Neuronal stem cell (in vitro differentiated cells): ENCODE data around the gene KIF1C.
A peak's percentile ranks its signal among the peaks of the same experiment; 100 is the strongest.

ENCODE experiments used
- DNase-seq: peaks from one replicate; pipeline ENCODE4 v3.0.0-alpha.2; 2013; ENCODE audit warnings: low spot score
- H2AFZ ChIP-seq: one replicate; pipeline ENCODE4 v1.6.1; 2013; ENCODE audit warnings: mild to moderate bottlenecking, low read length, inconsistent platforms
- H2AK5ac ChIP-seq: 2 replicates; pipeline ENCODE4 v1.6.1; 2013; ENCODE audit warnings: low read depth, mild to moderate bottlenecking, inconsistent platforms, low read length, moderate library complexity, mixed read lengths
- H2BK120ac ChIP-seq: 2 replicates; pipeline ENCODE4 v1.6.1; 2013; ENCODE audit warnings: low read depth, mild to moderate bottlenecking, inconsistent platforms, low read length, moderate library complexity, mixed read lengths
- H2BK12ac ChIP-seq: one replicate; pipeline ENCODE4 v1.6.1; 2013; ENCODE audit warnings: low read length, inconsistent platforms
- H2BK15ac ChIP-seq: 2 replicates; pipeline ENCODE4 v1.6.1; 2013; ENCODE audit warnings: mild to moderate bottlenecking, low read length, inconsistent platforms, mixed read lengths
- H2BK5ac ChIP-seq: one replicate; pipeline ENCODE4 v1.6.1; 2013; ENCODE audit warnings: inconsistent platforms, mild to moderate bottlenecking, low read length, moderate library complexity
- H3K14ac ChIP-seq: one replicate; pipeline ENCODE4 v1.6.1; 2013; ENCODE audit warnings: low read length, inconsistent platforms
- H3K18ac ChIP-seq: 2 replicates; pipeline ENCODE4 v1.6.1; 2013; ENCODE audit warnings: low read length, inconsistent platforms
- H3K23ac ChIP-seq: 2 replicates; pipeline ENCODE4 v1.6.1; 2013; ENCODE audit warnings: low read depth, mild to moderate bottlenecking, mixed read lengths, low read length, inconsistent platforms; ENCODE audit not compliant: poor library complexity
- H3K27ac ChIP-seq: replicated peaks from 3 replicates; pipeline ENCODE4 v1.5.1; 2013; ENCODE audit warnings: low read length, inconsistent platforms
- H3K27me3 ChIP-seq, 3 experiments: 2 replicates each; pipeline ENCODE4 v1.6.1; 2013; ENCODE audit warnings: low read length in 3 of 3, mild to moderate bottlenecking in 2 of 3, inconsistent platforms in 1 of 3, low read depth in 1 of 3, mixed read lengths in 1 of 3, moderate library complexity in 1 of 3; ENCODE audit not compliant: control insufficient read depth in 3 of 3, insufficient read depth in 3 of 3
- H3K36me3 ChIP-seq, 2 donors: replicated peaks in 1 of 2; 2 replicates each; pipeline ENCODE4 v1.6.1; 2013; ENCODE audit warnings: low read length in 2 of 2; ENCODE audit not compliant: control insufficient read depth in 2 of 2, insufficient read depth in 2 of 2
- H3K4ac ChIP-seq: 2 replicates; pipeline ENCODE4 v1.6.1; 2013; ENCODE audit warnings: inconsistent platforms, mild to moderate bottlenecking, low read length, moderate library complexity
- H3K4me1 ChIP-seq, 2 donors: 1 replicate in 1 of 2; 2 replicates in 1 of 2; pipeline ENCODE4 v1.6.1; 2013; ENCODE audit warnings: low read length in 2 of 2, low read depth in 1 of 2; ENCODE audit not compliant: control insufficient read depth in 2 of 2, insufficient read depth in 1 of 2
- H3K4me2 ChIP-seq: one replicate; pipeline ENCODE4 v1.6.1; 2013; ENCODE audit warnings: mild to moderate bottlenecking, low read length, inconsistent platforms; ENCODE audit not compliant: insufficient read depth, poor library complexity, severe bottlenecking
- H3K4me3 ChIP-seq, 2 donors: 2 replicates each; pipeline ENCODE4 v1.5.1; 2013; ENCODE audit warnings: low read length in 2 of 2, mild to moderate bottlenecking in 2 of 2, inconsistent platforms in 1 of 2, moderate library complexity in 1 of 2
- H3K79me1 ChIP-seq: one replicate; pipeline ENCODE4 v1.6.1; 2013; ENCODE audit warnings: low read depth, mild to moderate bottlenecking, inconsistent platforms, low read length, moderate library complexity
- H3K9ac ChIP-seq: one replicate; pipeline ENCODE4 v1.6.1; 2013; ENCODE audit warnings: mild to moderate bottlenecking, low read depth, low read length, inconsistent platforms; ENCODE audit not compliant: poor library complexity
- H3K9me3 ChIP-seq, 2 donors: replicated peaks in 1 of 2; 2 replicates each; pipeline versions ENCODE3 to v1.6.1; 2013; ENCODE audit warnings: low read length in 2 of 2, mild to moderate bottlenecking in 2 of 2, inconsistent platforms in 1 of 2, low read depth in 1 of 2, mixed read lengths in 1 of 2, moderate library complexity in 1 of 2; ENCODE audit not compliant: control insufficient read depth in 2 of 2, insufficient read depth in 1 of 2
- H4K8ac ChIP-seq: one replicate; pipeline ENCODE4 v1.6.1; 2013; ENCODE audit warnings: low read depth, mild to moderate bottlenecking, inconsistent platforms, low read length, moderate library complexity
- H4K91ac ChIP-seq: one replicate; pipeline ENCODE4 v1.6.1; 2013; ENCODE audit warnings: low read length, low read depth, mild to moderate bottlenecking, inconsistent platforms; ENCODE audit not compliant: poor library complexity
- WGBS, 2 donors: extraction: QIAGEN DNeasy Blood & Tissue Kit; methylation state at CpG; one replicate each; pipeline ENCODE4 v1.1.7; 2013; ENCODE audit warnings: missing lambda C conversion rate in 2 of 2, mixed read lengths in 1 of 2; ENCODE audit not compliant: insufficient read length in 2 of 2, insufficient replicate concordance in 1 of 2; ENCODE audit errors: extremely low coverage in 2 of 2; 5-methylcytosine and 5-hydroxymethylcytosine counted together

The KIF1C gene

DNA sequence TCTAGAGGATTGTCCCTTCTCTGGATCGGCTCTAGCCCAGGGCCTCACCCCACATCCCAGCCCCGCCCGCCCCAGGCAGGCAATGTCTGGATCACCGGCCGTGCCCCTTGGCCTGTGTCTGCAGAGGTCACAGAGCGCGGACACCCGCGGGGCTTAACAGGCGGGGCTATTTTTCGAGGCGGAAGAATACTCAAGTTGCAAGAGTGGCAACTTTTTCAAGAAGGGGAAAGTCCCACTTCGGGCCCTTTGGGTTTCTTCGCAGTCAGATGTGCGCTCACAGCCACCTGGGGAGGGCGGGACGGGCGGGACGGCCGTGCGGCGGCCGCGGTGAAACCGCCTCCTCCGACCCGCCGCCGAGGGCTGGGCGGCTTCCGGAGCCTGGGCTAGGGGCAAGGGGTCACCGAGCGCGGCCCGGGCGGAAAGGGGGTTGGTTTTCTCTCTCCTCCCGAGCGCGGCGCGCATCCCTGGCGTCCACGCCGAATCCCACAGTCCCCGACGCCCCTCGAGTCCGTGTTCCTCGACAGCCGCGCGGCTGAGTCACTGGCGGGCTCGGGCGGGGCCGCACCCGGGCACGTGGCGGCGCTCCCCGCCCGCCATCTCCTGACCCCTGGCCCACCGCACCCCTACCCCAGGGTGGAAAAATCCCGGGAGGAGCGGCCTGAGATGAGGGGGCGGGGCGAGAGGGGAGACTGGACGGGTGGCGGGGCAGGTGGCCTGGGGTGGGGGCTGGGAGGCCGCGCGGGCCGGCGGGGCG lies 48.3 kb upstream of the KIF1C start:
- Histone ChIP-seq H3K4me1 (peaks cover 18 to 22% of the 10 kb centered on the region in 2 donors), H3K14ac (no peak overlapping the region), H2BK5ac (peak overlapping the region; percentile 100), H3K4ac (peak overlapping the region; percentile 97), H2BK12ac (no peak overlapping the region), H3K36me3 (peaks cover 18 to 26% of the 10 kb centered on the region in 2 donors), H3K4me3 (peak overlapping the region; percentile 84 to 100), H3K27me3 (no peaks in the 10 kb centered on the region), H2BK15ac (peak overlapping the region; percentile 62), H3K79me1 (peaks cover 6% of the 10 kb centered on the region), H2AK5ac (peak overlapping the region; percentile 88), H4K91ac (peak overlapping the region; percentile 61), H2BK120ac (no peak overlapping the region), H2AFZ (peak overlapping the region; percentile 91), H3K18ac (peak overlapping the region; percentile 98), H3K27ac (peak overlapping the region; percentile 100), H4K8ac (no peak overlapping the region), H3K4me2 (peak overlapping the region; percentile 95), H3K23ac (peak overlapping the region; percentile 97), H3K9ac (peak overlapping the region; percentile 83), H3K9me3 (no peaks in the 10 kb centered on the region)
- no CpG with 5 or more reads among the region's 75 CpGs for WGBS, 2 donors
- peak; percentile 87 for DNase-seq

DNA sequence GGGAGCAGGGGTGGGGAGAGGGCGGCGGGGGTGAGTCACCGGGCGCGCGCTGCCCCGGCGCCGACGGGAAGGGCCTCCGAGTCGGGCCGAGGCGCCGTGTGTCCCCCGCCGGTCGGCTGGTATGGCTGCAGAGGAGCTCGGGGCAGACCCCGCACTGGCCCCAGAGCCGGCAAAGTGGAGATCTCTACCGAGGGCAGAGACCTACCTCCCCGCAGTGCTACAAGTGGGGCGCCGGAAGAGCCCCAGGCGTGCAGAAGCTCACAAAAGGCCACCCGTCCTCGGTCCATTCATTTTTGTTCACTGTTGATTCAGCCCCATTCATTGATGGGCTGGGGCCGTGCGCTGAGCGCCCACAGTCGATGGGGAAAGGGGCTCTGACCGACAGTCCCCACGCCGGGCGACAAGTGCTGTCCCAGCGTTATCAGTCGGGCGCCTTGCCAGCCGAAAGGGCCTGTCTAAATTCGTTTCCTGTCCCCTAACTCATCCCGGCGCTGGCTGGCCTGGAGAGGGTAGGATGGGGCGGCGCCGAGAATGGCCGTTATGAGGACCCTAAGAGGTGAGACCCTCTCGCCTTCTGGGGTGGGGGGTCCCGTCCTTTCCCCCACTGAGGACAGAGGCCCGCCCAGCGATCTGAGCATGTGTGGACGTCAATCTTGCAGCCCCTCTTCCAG lies 47.5 kb upstream of the KIF1C start:
- peak overlapping the region; percentile 100 for H3K18ac ChIP-seq
- H2BK5ac ChIP-seq, result peak overlapping the region; percentile 100
- DNase-seq, result no peak
- H3K9me3 ChIP-seq, result no peaks in the 10 kb centered on the region
- H3K36me3 ChIP-seq, result peaks cover 12 to 19% of the 10 kb centered on the region in 2 donors
- H3K4me3 ChIP-seq, result peak overlapping the region; percentile 80 to 100
- H3K23ac ChIP-seq, result peak overlapping the region; percentile 86
- H3K27ac ChIP-seq, result peak overlapping the region; percentile 100
- no peaks in the 10 kb centered on the region for H3K27me3 ChIP-seq
- peak overlapping the region; percentile 95 for H2BK120ac ChIP-seq
- peaks cover 5% of the 10 kb centered on the region for H3K79me1 ChIP-seq
- peak overlapping the region; percentile 87 for H3K9ac ChIP-seq
- peak overlapping the region; percentile 61 for H2AFZ ChIP-seq
- H3K4me1 ChIP-seq, result peaks cover 17 to 22% of the 10 kb centered on the region in 2 donors
- peak overlapping the region; percentile 89 for H3K4me2 ChIP-seq
- H2BK15ac ChIP-seq, result peak overlapping the region; percentile 83
- peak overlapping the region; percentile 66 for H3K4ac ChIP-seq
- H2AK5ac ChIP-seq, result peak overlapping the region; percentile 100
- peak overlapping the region; percentile 67 for H3K14ac ChIP-seq
- WGBS, 2 donors, result no CpG with 5 or more reads among the region's 52 CpGs
- H2BK12ac ChIP-seq, result no peak overlapping the region
- peak overlapping the region; percentile 93 for H4K91ac ChIP-seq
- no peak overlapping the region for H4K8ac ChIP-seq

DNA sequence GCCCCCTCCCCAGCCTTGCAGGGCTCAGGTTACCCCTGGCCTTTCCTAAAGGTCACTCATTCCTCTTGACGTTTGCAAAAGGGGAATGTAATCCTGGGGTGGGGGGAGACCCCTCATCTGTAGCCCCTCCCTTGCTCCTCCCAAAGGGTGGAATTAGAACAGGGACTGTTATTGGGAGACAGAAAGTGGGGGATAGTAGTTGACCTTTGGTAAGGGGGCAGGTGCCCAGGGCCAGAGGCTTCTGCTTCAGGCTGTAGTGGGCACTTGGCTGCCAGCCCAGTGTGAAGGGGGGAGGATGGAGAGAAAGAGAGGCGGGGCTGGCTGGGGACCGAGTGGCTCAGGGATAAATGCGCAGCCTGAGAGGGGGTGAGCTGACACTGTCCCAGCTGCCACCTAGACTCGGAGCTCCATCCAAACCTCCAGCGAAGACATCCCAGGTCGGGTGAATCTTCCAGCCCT lies 47.0 kb upstream of the KIF1C start, which contains the start of gene ENO3:
Gene ENO3 (plus strand): TSS at position 374 of the 459 bp plus-strand sequence. CDS start 711 bp downstream, outside the sequence.
- peak within 1 kb of the TSS; percentile 83 for H2BK15ac ChIP-seq
- H3K4ac ChIP-seq, result peak within 1 kb of the TSS; percentile 66
- H3K4me1 ChIP-seq, result peaks cover 15 to 22% of the 10 kb centered on the region in 2 donors
- H3K36me3 ChIP-seq, result peaks cover 6 to 17% of the 10 kb centered on the region in 2 donors
- peak within 1 kb of the TSS; percentile 95 for H2BK120ac ChIP-seq
- no peaks in the 10 kb centered on the region for H3K27me3 ChIP-seq
- peak within 1 kb of the TSS; percentile 100 for H2AK5ac ChIP-seq
- H3K79me1 ChIP-seq, result peaks cover 1% of the 10 kb centered on the region
- peak within 1 kb of the TSS; percentile 100 for H2BK5ac ChIP-seq
- peak within 1 kb of the TSS; percentile 80 to 100 for H3K4me3 ChIP-seq
- peak within 1 kb of the TSS; percentile 100 for H3K18ac ChIP-seq
- peak within 1 kb of the TSS; percentile 100 for H3K27ac ChIP-seq
- peak within 1 kb of the TSS; percentile 67 for H3K14ac ChIP-seq
- H2BK12ac ChIP-seq, result peak within 1 kb of the TSS; percentile 11
- peak within 1 kb of the TSS; percentile 87 for H3K9ac ChIP-seq
- no CpG with 5 or more reads among the region's 7 CpGs for WGBS, 2 donors
- peak within 1 kb of the TSS; percentile 89 for H3K4me2 ChIP-seq
- H3K9me3 ChIP-seq, result no peaks in the 10 kb centered on the region
- peak; percentile 76 for DNase-seq
- no peak within 1 kb of the TSS for H4K8ac ChIP-seq
- peak within 1 kb of the TSS; percentile 86 for H3K23ac ChIP-seq
- H4K91ac ChIP-seq, result peak within 1 kb of the TSS; percentile 93
- peak within 1 kb of the TSS; percentile 61 for H2AFZ ChIP-seq

DNA sequence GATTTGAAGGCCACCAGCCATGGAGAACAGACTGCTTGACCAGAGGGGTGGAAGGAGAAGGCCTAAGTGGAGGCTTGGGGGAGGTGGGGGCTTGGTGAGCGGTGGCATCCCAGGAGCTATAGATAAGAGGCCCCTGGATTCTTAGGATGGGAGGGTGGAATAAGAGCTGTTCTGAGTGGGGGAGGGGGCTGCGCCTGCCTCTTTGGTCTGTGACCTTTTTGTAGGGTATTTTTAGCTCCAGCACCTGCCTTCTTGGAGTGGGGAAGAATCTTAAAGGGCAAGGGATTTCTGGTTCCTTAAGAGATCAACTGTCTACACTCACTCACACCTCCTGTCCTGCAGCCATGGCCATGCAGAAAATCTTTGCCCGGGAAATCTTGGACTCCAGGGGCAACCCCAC lies 46.3 kb upstream of the KIF1C start:
- Histone ChIP-seq H3K36me3 (peaks cover 0 to 16% of the 10 kb centered on the region in 2 donors), H3K4me3 (peak overlapping the region; percentile 69 to 100), H3K4ac (no peak overlapping the region), H3K14ac (no peak overlapping the region), H4K91ac (peak overlapping the region; percentile 19), H3K27ac (peak overlapping the region; percentile 100), H2BK12ac (peak overlapping the region; percentile 11), H4K8ac (no peak overlapping the region), H2BK120ac (peak overlapping the region; percentile 35), H3K27me3 (no peaks in the 10 kb centered on the region), H3K79me1 (no peaks in the 10 kb centered on the region), H3K9ac (no peak overlapping the region), H2AFZ (peak overlapping the region; percentile 61), H3K4me1 (peaks cover 13 to 18% of the 10 kb centered on the region in 2 donors), H2AK5ac (peak overlapping the region; percentile 63), H3K4me2 (peak overlapping the region; percentile 89), H3K9me3 (no peaks in the 10 kb centered on the region), H3K18ac (peak overlapping the region; percentile 88), H2BK5ac (peak overlapping the region; percentile 72), H2BK15ac (no peak overlapping the region), H3K23ac (no peak overlapping the region)
- WGBS, 2 donors, result no CpG with 5 or more reads among the region's 3 CpGs
- DNase-seq, result no peak
